ENCODE measurements around the gene ECM2.
A peak's percentile ranks its signal among the peaks of the same experiment; 100 is the strongest.

The ECM2 gene

DNA sequence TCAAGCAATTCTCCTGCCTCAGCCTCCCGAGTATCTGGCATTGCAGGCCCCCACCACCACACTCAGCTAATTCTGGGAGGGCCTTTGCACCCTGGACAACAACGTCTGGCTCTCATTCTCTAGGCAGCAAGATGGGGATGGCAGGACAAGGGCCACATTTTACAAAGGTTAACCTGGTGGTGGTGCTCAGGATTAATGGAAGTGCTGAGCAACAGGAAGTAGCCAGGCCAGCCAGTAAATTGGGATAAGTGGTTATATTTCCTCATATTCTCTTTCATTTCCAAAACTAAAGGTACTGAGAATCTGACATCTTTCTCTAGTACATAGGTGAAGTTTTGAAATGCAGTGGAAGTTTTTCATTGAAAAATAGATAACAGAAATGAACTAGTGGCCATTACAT lies 28.8 kb downstream of the ECM2 start:
- TF ChIP-seq, protein P1, sequence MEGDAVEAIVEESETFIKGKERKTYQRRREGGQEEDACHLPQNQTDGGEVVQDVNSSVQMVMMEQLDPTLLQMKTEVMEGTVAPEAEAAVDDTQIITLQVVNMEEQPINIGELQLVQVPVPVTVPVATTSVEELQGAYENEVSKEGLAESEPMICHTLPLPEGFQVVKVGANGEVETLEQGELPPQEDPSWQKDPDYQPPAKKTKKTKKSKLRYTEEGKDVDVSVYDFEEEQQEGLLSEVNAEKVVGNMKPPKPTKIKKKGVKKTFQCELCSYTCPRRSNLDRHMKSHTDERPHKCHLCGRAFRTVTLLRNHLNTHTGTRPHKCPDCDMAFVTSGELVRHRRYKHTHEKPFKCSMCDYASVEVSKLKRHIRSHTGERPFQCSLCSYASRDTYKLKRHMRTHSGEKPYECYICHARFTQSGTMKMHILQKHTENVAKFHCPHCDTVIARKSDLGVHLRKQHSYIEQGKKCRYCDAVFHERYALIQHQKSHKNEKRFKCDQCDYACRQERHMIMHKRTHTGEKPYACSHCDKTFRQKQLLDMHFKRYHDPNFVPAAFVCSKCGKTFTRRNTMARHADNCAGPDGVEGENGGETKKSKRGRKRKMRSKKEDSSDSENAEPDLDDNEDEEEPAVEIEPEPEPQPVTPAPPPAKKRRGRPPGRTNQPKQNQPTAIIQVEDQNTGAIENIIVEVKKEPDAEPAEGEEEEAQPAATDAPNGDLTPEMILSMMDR (conservative IDR thresholded peaks at IDR 0.05): no peak
- TF ChIP-seq ZFX (IDR thresholded peaks at IDR 0.05): no peak
- no peak overlapping the region for H3K27ac ChIP-seq

DNA sequence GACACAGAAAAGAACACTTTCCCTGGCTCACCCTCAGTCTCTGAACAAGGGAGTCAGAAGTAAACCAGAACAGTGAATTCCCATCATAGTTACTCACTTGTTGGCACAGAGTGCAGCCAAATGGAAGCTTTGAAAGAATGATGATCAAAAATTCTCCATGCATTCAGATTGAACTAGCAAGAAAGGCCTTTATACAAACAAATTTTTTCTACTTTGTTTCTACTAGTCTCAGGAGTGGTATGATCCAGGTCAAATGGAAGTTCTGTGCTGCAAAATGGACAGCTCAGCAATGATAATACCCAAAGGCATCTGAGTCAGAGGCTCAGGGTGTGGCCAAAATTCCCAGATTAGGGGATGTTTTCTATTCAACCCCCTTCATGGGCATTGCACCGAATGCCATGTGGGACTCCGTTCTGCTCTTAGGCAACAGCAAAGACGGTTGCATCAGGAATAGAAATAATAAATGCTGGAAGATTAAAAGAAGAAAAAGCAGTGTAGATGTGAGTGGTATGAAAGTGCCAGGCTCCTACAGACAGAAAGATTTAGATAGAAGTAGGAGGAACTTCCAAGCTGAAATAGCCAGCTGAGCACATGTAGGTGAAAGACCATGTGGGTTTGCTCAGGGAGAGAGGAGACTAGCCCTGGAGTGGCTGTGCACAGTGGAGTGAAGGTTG lies 29.5 kb downstream of the ECM2 start:
- H3K27ac ChIP-seq: no peak overlapping the region
- TF ChIP-seq ZFX (IDR thresholded peaks at IDR 0.05): no peak
- TF ChIP-seq, protein P1 (conservative IDR thresholded peaks at IDR 0.05): no peak

DNA sequence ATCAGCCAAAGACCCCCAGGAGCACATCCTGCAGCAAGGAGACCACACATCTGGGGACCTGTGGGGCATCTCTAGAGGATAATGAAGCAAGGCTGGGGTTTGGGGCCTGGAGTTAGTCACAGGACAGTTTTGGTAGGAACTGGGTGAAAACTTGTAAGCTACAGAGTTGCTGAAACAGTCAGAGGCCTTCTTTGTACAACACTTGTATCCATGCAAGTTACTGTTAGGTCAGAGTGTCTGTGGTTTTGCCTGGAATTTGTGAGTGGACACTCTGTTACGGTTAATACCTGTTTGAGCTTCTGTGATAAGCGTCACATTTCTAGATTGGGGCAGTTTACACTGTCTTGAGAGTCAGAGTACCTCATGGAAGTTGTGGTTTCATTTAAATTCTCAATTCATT lies 30.9 kb downstream of the ECM2 start:
- H3K27ac ChIP-seq: no peak overlapping the region
- TF ChIP-seq, protein P1 (conservative IDR thresholded peaks at IDR 0.05): no peak
- TF ChIP-seq ZFX (IDR thresholded peaks at IDR 0.05): no peak

DNA sequence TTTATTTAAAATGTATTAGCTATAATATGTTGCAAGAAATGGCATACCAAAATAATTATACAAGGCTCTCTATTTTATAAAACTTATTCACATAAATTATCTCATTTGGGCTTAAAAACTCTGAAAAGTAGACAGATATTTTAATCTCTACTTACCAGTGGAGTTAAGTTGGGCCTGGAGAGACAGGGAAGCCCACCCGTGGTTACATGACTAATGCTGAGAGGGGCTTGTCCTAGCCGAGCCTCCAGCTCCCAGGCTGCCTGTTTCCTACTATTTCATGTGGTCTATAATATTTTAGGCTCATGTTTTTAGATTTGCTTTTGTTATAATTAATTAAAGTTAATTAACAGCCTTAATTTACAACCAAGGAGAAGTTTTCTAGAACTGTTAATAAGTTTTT lies 32.6 kb downstream of the ECM2 start:
- TF ChIP-seq, protein P1 (conservative IDR thresholded peaks at IDR 0.05): no peak
- TF ChIP-seq ZFX (IDR thresholded peaks at IDR 0.05): no peak

DNA sequence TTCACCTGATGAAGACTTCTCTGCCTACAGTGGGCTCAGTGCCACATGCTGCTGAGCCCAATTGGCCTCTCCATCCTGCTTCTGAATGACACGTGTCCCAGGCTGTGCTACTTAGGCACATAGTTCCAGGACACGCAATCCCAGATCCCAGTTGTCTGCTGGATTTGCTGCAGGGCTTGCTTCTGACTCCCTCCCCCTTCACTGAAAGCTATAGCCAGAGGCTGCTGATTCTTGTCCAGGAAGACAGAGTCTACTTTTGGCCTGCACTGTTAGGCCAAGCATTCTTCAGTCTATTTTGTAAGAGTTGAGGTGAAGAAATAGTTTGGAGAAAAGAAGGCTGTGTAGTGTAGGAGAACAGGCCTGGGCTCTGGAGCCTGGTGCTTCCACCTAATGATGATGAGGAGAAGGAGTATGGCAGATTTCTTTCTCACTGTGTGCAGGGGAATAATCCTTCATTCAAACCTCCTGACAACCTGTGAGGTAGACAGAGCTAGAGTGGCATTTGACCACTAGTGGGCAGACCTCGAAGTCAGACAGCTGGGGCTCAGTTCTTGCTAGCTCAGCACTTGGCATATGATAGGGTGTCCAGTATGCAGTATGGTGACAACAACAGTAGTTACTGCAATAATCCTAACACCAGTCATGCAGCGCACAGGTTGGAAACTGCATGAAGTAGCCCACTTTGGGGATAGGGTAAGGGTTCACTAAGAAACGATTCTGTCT lies 34.0 kb downstream of the ECM2 start:
- TF ChIP-seq, protein P1 (conservative IDR thresholded peaks at IDR 0.05): peak; percentile 77
- no peak for TF ChIP-seq ZFX (IDR thresholded peaks at IDR 0.05)
- H3K27ac ChIP-seq: no peak overlapping the region

More for the DNA sequence above, 32.6 kb downstream of the ECM2 start:
- no peak overlapping the region for H3K27ac ChIP-seq

DNA sequence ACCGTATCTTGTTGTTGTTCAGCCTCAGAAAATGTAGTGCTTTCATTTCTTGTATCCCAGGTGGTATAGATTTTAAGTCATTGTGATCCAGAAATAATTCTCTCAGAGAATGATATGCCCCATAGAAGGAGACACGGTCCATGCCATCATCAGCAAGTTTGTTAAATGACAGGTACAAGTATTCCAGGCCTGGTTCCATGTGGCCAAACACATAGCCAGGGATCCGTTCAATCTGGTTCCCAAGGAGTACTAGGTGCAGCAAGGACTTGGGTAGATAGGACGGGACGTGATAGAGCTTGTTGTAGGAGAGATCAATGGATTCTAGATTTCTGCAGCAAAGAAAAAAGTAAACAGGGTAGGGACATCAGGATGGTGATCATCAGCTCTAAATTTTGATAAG lies 35.1 kb downstream of the ECM2 start:
- H3K27ac ChIP-seq: no peak overlapping the region
- TF ChIP-seq, protein P1 (conservative IDR thresholded peaks at IDR 0.05): no peak
- no peak for TF ChIP-seq ZFX (IDR thresholded peaks at IDR 0.05)

DNA sequence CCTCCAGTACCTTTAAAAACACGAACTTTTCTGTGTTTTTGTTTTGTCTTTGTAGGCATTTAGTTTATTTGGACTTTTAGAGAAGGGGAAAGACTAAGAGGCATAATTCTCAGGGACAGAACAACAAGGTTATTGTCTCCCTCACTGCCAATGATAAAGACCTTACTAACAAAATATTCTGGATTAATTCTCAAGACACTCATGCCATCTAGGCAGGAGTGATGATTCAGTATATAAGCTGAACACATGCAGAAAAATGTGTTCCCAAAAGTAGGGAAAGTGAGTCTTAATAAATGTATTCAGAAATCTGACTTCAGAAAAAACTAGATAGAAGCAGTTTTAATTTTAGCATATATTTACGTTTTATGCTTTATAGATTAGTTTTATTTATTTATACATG lies 36.1 kb downstream of the ECM2 start:
- no peak overlapping the region for H3K27ac ChIP-seq
- TF ChIP-seq, protein P1 (conservative IDR thresholded peaks at IDR 0.05): no peak
- no peak for TF ChIP-seq ZFX (IDR thresholded peaks at IDR 0.05)
